ENCODE data around the gene NSD2. TPM values are rescaled to one million over a fixed set of nuclear protein-coding genes. Genes with fewer than 3 reads are reported as not detected.

The NSD2 gene
- total RNA-seq, 2 donors from 2014 or later: 33.5 to 45.4 TPM

DNA sequence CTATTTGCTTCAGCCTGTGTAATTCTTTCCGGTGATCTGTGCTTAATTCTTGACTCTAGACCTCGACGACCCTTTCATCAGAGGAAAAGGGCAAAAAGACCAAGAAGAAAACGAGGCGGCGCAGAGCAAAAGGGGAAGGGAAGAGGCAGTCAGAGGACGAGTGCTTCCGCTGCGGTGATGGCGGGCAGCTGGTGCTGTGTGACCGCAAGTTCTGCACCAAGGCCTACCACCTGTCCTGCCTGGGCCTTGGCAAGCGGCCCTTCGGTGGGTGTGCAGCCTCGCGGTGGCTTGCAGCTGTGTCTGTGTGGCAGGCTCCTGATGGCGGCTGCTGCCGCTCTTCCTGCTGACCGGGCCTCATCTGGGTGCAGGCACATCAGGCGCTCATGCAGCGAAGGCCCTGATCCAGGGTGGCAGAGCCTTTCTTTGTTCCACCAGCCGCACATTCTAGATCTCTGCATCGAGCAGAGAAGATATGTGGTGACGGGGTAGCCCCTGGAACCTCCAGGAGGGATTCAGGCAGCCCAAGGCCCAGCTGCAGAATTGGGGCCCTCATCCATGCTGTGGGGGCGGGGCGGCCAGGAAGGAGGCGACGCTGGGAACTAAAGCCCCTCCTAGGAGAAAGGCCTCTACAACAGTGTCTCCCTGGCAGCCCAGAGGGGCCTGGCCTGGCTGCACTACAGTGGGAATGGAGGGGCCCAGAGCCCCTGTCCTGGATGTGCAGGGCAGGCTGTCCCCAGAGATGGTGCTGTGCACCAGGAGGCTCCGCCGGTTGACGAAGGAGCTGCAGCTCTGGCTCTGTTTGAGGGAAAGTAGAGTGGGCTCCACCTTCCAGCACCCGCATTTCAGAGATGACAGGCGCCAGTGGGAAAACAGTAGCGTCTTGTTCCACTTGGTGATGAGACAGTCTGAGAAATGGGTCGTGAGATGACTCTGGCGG is 105.5 kb downstream of the NSD2 start:
- intact Hi-C loops (cut with DNase I): no loop called here
- peak; percentile 77 for DNase-seq (ENCODE audit: low spot score)

DNA sequence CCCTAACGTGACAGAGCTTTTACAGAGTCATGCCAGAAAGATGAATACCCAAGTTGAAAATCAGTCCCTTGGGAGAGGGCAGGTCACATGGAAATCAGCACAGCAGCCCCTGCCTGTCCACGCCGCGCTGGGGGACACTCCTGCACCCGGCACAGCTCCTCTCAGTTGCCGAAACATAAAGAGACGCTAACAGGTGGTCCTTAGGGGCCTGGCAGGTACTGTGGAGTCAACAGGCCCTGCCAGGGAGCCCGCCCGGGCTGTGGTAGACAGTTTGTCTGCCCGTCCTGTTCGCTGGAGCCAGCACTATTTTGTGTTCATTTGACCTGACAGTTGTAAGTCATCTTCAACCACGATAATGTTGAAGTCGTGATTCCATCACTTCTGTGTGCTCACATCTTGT is 107.0 kb downstream of the NSD2 start:
- DNase-seq (ENCODE audit: low spot score): peak; percentile 72
- intact Hi-C loops (cut with DNase I): no loop called here

DNA sequence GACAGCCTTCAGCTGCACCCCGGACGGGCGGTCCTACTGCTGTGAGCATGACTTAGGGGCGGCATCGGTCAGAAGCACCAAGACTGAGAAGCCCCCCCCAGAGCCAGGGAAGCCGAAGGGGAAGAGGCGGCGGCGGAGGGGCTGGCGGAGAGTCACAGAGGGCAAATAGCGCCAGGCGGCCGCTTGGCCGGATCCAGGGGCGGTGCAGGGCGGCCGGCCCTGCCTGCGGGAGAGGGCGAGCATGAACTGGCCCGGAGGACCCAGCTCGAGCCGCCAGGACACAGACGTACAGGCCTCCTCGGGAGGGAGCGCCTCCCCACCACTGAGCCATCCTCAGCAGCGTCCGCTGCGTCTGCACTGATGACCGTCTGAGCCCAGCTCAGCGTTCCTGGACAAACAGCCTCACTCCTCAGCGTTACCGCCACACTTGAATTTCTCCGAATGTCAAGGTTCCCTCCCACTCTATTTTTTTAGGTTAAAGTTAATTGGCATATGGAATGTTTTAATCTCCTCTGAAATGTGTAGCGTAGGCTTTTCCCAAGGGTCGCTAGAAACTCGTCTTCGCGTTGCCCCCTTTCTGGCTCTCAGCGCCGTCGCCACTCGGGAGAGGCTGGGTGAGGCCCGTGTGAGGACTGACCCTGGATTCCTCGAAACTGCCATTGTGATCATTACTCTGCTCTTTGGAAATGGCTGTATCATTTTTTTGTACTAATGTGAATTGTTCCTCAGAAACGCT is 107.7 kb downstream of the NSD2 start:
- intact Hi-C loops (cut with DNase I): no loop called here
- DNase-seq (ENCODE audit: low spot score): peak; percentile 66

DNA sequence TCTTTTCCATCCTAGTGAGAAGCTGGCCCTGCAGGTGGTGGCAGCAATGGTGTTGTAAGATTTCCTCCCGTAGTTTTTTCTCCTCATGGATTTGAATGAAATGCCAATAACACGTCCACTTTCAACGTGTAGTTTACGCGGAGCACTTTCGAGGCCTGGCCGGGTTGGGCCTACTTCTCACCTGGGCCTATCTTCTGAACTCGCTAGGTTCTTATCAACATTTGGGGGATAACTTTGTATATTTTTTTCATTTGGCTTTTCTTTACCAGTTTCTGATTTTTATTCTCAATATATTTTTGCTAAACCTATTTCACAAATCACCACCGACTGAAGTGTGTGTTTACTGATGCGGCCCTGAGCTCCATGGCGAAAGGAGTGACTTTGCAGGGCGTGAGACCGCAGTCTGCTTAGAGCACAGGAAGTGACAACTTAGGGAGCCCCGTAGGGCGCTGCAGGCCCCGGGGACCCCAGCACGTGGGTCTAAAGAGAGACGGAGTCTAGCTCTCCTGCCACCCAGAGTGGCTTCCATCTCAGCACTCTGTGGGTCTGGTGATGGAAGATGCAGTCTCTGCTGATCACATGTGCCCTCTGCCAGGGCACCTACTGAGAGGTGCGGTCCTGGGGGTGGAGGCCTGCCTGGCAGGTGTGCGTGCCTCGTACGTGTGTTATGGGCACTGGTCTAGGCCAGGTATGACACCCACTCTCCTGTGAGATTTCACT is 108.4 kb downstream of the NSD2 start:
- intact Hi-C loops (cut with DNase I): no loop called here
- peak; percentile 58 for DNase-seq (ENCODE audit: low spot score)

DNA sequence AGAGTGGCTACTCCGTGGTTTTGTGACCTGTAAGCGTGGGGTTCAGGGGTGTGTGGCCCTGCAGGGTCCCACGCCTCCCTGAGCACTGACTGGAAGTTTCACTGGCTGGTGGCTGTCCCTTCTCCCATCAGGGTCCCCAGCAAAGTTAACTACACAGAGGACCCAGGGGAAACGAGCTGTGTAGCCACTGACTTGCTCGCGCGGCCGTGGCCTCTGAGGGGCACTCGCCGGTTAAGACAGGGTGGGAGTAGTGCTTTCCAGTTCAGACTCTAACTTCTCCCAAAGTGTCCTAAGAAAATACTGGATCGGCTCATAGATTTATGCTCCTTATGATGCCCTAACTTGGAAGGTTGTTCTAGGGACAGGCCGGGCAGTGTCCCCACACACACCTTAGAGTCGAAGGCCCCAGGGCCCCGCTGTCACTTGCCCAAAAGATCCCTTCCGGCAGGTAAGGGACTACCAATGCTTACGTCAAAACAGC is 109.4 kb downstream of the NSD2 start:
- peak; percentile 68 for DNase-seq (ENCODE audit: low spot score)
- intact Hi-C loops (cut with DNase I): no loop called here

DNA sequence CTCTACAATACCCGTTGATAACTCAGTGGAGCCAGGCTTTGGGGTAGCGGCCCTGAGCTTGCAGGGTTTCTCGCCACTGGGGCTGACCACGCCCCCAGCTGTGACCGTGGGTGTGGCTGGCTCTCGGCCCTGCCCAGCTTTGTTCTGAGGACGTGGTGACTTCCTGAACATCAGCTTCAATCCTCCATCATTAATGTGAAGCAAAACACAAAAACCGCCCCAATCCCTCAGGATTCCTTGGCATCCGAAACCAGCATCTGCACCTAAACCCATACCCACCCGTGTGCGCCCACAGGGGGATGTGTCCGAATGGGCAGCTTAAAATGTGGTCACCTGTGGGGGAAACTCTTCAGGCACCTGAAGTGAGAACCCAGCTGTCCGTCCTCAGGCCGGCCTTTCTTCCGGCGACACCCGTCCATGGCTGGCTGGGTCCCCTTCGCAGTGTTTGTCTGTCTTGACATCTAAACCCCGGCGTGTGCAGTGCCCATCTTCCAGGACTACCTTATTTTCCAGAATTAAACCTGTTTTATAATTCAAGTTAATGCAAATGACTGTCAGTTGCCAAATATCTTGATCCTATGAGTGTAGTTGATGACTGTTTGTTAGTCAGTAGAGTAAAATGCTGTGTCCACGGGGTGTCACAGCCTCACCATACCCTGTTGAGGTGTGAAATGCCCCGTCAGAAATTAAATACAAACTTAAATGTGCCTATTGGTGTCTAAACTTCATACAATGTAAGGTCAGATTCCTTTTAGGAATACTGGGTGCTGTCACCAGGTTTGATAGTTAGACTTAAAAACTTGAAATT is 110.3 kb downstream of the NSD2 start:
- intact Hi-C loops (cut with DNase I): no loop called here
- DNase-seq (ENCODE audit: low spot score): peak; percentile 82

DNA sequence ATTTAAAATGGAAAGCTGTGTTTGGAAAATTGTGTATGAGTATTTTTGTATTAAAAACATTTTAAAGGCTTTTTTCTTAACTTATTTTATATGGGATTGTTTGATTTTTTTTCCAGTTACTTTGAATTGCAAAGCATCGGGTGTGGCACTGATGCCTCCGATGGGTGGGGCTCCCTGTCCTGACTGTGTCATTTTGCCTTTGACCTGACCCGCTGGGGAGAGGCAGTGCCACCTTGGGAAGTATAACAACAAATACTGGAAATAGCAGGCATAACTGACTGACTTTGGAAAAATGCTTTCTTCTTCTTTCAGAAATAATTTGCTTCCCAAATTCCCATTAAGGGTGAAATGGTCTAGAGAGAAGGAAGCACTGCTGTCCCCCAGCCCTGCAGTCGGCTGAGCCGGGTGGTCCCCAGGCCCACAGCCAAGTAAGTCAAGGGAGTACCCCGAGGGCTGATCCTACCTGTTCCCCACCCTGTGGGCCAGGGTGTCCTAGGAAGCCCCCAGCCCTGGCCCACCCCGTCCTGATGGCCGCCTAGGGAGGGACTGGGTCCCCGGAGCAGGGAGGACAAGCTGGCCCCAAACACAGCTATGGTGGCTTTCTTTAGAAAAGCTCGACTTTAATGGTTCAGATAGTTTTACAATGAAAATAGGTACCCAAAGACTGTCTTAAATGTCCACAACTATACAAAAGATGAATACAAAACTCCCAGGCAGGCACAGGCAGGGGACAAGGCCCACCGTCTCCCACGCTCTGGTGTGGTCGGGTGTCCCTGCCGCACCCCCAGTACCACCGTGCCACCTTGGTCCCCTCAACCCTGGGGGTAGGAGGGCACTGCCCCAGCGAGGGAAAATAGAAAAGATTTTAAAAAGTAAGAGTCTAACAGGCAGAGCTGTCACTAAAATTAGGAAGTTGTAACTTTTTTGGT is 111.2 kb downstream of the NSD2 start:
- intact Hi-C loops (cut with DNase I): no loop called here
- peak; percentile 66 for DNase-seq (ENCODE audit: low spot score)

DNA sequence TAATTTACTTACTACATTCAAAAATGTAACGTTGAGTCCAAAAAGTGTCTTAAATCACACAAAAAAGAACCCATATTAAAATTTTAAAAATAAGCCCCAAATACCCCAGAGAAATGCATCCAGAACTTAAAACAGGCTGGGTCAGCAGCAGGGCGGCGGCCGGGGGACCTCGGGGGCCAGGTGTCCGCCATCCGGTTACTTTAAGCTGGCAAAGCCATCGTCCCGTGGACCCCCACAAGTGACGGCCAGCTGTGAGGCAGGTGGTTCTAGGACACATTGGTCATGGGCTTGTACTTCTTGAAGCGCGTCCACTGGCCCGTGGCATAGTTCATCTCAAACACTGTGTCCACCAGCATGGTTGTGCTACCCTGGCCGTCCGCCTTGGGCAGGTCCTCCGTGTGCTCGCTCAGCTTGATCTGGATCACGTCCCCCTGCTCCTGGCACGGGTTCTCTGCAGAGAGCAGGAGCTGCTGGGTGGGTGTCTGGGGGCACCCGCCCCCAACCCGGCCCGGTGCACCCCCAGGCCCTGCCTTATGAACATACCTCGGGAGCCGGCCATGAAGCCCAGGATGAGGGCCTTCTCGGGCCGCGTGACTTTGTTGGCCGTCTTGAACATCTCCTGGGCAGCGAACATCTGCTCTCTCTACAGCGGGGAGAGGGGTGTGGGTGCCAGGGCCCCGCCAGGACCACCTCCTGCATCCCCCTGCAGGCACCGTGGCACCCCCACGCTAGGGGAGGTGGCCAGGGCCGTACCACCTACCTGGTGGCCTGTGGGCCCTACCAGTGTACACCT is 112.1 kb downstream of the NSD2 start:
- intact Hi-C loops (cut with DNase I): no loop called here
- peak; percentile 72 for DNase-seq (ENCODE audit: low spot score)

DNA sequence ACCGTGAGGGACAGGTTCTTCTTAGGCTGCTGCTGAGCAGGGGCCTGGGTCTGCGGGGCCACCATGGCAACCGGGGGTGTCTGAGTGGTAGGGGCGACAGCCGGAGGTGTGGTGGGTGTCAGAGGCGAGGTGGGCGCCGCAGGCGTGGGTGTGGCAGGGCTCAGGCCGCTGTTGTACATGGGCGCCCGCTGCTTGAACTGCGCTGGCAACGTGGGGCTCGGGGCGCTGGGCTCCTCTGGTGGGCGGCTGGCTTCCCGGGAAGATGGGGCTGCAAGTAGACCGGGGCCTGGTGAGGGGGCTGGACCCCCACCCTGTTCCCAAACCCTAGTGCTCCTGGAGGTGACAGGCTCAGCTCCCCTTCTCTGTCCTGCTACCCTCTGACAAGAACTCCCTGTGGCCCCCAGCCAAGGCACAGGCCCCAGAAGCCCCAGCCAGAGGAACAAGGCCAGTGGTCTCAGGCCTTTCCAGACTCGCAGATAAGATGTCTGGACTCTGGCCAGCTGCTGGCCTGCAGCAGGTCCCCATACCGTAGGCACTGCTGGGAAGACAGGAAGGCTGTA is 112.7 kb downstream of the NSD2 start:
- peak; percentile 69 for DNase-seq (ENCODE audit: low spot score)
- intact Hi-C loops (cut with DNase I): no loop called here

DNA sequence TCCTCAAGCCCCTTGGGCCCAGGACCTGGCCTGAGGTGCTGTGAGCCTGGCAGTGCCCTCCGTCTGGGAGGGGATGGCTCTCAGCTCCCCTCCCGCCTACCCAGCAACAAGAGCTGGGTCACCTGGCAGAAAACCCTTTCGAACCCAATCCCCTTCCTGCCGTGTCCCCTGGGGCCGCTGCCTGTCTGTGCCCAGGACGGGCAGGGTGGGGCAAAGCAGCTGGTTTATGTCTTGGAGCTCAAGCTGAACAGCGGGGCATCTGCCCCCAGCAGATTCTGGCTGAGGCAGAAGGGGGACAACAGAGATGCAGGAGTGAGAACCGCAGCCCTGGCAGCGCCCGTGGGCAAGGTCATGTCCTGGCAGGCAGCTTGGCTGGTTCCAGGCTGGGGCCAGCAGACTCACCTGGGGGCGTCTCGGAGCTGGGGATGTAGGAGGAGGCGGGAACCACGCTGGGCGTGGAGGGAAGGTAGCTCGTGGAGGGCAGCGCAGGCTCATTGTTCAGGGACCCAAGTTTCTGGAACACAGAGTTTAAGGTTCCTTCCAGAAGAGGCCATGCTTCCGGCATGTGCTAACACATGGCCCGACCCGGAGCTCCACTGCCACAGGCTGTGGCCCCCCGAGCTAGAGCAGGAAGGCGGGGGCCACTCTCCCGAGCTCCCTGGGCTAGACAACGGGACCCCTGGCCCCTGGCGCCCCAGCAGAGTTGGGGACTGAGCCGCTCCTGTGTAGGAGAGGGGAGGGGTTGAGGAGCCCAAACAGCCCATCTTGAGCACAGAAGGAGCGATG is 113.4 kb downstream of the NSD2 start:
- DNase-seq (ENCODE audit: low spot score): peak; percentile 77
- intact Hi-C loops (cut with DNase I): no loop called here

DNA sequence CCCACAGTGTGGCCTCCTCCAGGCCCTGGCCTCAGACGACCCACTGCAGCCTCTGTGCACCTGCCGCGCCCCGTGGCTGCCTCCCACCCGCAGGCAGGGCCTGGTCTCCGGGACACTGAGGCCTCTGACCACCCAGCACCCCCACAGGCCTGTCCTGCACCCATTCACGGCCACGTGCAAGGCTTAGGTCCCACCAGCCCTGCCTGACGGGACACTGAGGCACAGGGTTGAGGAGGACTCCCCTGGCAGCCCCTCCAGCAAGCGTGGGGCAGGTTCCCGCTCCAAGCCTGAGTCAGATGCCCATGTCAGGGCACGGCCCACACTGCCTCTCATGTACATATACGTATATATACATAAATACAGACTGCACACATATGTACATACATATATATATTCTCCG is 114.1 kb downstream of the NSD2 start:
- DNase-seq (ENCODE audit: low spot score): peak; percentile 62
- intact Hi-C loops (cut with DNase I): no loop called here

DNA sequence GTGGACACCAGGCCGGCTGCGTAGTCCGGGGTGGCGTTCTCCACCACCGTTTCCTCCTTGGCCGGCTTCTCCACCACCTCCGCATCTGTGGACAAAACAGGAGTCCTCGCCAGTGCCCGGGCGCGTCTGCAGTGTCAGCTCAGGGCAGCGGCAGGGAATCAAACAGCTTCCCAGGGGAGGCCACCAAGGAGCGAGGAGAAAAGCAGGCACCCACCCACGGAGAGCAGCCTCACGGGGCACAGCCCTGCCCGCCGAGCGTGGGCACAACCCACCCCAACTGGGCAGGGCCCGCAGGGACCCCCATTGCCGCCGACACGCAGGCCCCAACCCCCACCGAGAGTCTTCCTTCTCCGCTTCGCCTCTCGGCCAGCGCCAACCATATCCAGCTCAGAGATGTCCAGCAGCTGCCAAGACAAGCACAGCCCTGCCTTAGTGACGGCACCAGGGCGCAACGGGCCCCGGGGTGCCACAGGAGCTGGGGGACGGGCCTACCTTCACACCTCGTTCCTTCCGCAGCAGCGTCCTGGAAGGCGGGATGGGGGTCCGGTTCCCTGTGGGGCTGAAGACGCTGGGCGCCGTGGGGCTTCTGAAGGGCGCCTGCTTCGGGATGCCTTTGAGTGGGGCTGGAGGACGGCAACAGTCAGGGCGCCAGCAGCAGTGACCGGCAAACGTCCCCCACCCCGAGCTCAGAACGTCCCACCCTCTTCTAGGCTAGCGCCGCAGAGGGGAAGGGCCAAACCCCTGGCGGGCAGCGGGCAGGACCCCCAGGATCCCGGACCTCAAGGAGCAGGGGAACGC is 114.8 kb downstream of the NSD2 start:
- DNase-seq (ENCODE audit: low spot score): no peak
- intact Hi-C loops (cut with DNase I): no loop called here

DNA sequence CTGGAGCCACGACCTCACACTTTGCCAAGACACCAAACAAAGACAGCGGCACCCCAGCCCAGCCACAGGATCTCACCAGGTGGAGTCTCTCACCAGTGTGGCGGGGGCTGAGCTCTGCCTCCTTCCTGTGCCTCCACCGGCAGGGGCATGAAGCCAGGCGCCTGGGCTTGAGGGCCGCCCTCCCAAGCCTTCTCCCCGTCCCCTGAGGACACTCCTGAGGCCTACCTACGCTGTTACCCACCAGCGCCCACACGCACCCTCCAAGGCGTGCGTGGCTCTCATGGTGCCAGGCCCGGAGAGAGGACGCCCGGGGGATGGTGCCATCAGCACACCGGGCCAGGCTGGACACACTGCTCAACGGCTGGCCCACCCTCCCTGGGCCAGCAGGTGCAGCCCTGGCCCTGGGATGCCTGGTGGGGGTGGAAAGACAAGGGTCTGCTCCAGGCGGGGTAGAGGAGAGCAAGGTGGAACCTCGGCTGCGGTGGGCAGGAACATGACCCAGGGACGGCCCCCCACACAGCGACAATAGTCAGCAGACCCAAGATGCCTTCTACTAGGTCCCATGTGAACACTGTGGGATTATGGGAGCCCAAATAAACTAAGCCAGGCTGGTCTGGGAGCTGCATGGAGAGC is 115.5 kb downstream of the NSD2 start:
- peak; percentile 82 for DNase-seq (ENCODE audit: low spot score)
- intact Hi-C loops (cut with DNase I): no loop called here

DNA sequence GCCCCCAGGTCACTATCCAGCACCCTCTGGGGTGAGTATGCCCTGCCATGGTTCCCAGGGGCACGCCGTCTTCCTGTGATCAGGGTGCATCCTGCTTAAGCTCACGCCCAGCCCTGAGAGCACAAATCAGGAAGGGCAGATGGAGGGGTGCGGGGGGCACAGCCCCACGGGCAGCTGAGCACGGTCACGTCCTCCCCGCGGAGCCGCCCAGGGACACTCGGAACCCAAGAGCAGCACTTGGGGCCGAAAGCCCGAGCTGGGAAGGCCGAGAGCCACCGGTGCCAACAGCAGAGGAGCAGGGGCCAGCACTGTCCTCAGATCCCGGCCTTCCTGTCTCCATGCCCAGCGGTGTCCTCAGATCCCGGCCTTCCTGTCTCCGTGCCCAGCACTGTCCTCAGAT is 116.1 kb downstream of the NSD2 start:
- intact Hi-C loops (cut with DNase I): no loop called here
- peak; percentile 67 for DNase-seq (ENCODE audit: low spot score)
